T-helper 1 cell treated with Interleukin-12 subunit alpha and Interleukin-12 subunit beta and Interleukin-4 antibody, amounts not matched to agents 30 ng/mL and 1 ng/mL, for 36 hours (primary cell): Measurements from ENCODE around the gene DYNLT5. TPM values are rescaled to one million over a fixed set of nuclear protein-coding genes. Genes with fewer than 3 reads are reported as not detected.
"Not testable (repeated sequence)": the region's sequence is repeated elsewhere in the genome, so short reads cannot be mapped to it uniquely, and the experiment has no call there.

Source experiments
- intact Hi-C: fragments of 100-400 bp; cut with micrococcal nuclease; formaldehyde crosslinking; loops from one replicate; pipeline ENCODE4 v1.15.1; 2024
- total RNA-seq: library from RNA; stranded (reverse); gene quantifications from 2 replicates; pipeline ENCODE4 v1.2.3, GENCODE V29; 2022

Gene DYNLT5
- total RNA-seq, 1 donor from 2014 or later: not detected

- intact Hi-C loops: not testable (repeated sequence)
Observed at GRCh38 chr1:66785800-66786199, 33.5 kb downstream of the DYNLT5 start.

- intact Hi-C loops: loop anchor here (1.0 kb wide), 1 partner anchor 17 kb away; no protein-coding TSS in a partner anchor
Observed at GRCh38 chr1:66787641-66788040, 35.4 kb downstream of the DYNLT5 start.

- intact Hi-C loops: loop anchor here (1.0 kb wide), 1 partner anchor 18 kb away; no protein-coding TSS in a partner anchor
Observed at GRCh38 chr1:66788231-66788939, 36.1 kb downstream of the DYNLT5 start.

GRCh38 chr1:66791621-66792610 lies 39.7 kb downstream of the DYNLT5 start:
- intact Hi-C loops: no loop called here

- intact Hi-C loops: not testable (repeated sequence)
Observed at GRCh38 chr1:66795839-66796238, 43.6 kb downstream of the DYNLT5 start.

GRCh38 chr1:66809245-66809644 lies 57.0 kb downstream of the DYNLT5 start:
- intact Hi-C loops: no loop called here

GRCh38 chr1:66809736-66810326 lies 57.6 kb downstream of the DYNLT5 start:
- intact Hi-C loops: no loop called here

GRCh38 chr1:66824771-66825170 lies 72.5 kb downstream of the DYNLT5 start:
- intact Hi-C loops: no loop called here

Other genes with a start within 250 kb of the DYNLT5 start
- gene SGIP1, start 218.3 kb upstream of the DYNLT5 start, total RNA-seq: not detected in 2 replicates
- not detected in 2 replicates for gene INSL5, start 48.8 kb downstream of the DYNLT5 start, total RNA-seq
- gene DNAI4, start 172.4 kb downstream of the DYNLT5 start, total RNA-seq: 0.51 and 2.7 TPM in 2 replicates
- gene MIER1, start 172.5 kb downstream of the DYNLT5 start, total RNA-seq: 51.2 and 55.6 TPM in 2 replicates